Trophoblast cell (in vitro differentiated cells and primary cell): ENCODE data around the gene PDCL2. TPM values are rescaled to one million over a fixed set of nuclear protein-coding genes. Genes with fewer than 3 reads are reported as not detected.

ENCODE experiments used
- DNase-seq, 2 donors: peaks; one replicate each; pipeline ENCODE4 v3.0.0-alpha.2; 2016
- H2AFZ ChIP-seq: 2 replicates; pipeline ENCODE4 v1.6.1; 2013; ENCODE audit warnings: low read length, moderate library complexity, mild to moderate bottlenecking; ENCODE audit not compliant: insufficient read depth, poor library complexity
- H2AK5ac ChIP-seq: 2 replicates; pipeline ENCODE4 v1.6.1; 2013; ENCODE audit warnings: mild to moderate bottlenecking, low read length
- H2BK120ac ChIP-seq: 2 replicates; pipeline ENCODE4 v1.6.1; 2013; ENCODE audit warnings: low read length, mild to moderate bottlenecking, moderate library complexity; ENCODE audit not compliant: insufficient read depth, poor library complexity
- H2BK12ac ChIP-seq: 2 replicates; pipeline ENCODE4 v1.6.1; 2013; ENCODE audit warnings: mild to moderate bottlenecking, low read length, moderate library complexity
- H2BK5ac ChIP-seq: 2 replicates; pipeline ENCODE4 v1.6.1; 2013; ENCODE audit warnings: low read length, low read depth, moderate library complexity, mild to moderate bottlenecking; ENCODE audit not compliant: poor library complexity
- H3K14ac ChIP-seq: 2 replicates; pipeline ENCODE4 v1.6.1; 2013; ENCODE audit warnings: mild to moderate bottlenecking, low read length
- H3K18ac ChIP-seq: 2 replicates; pipeline ENCODE4 v1.6.1; 2013; ENCODE audit warnings: mild to moderate bottlenecking, low read length
- H3K23ac ChIP-seq: 2 replicates; pipeline ENCODE4 v1.6.1; 2013; ENCODE audit warnings: low read length
- H3K27ac ChIP-seq: 2 replicates; pipeline ENCODE4 v1.5.1; 2013; ENCODE audit warnings: low read depth, mild to moderate bottlenecking, inconsistent platforms, low read length, moderate library complexity
- H3K27me3 ChIP-seq: 2 replicates; pipeline ENCODE4 v1.6.1; 2013; ENCODE audit warnings: inconsistent platforms, mild to moderate bottlenecking, low read length, moderate library complexity; ENCODE audit not compliant: insufficient read depth
- H3K36me3 ChIP-seq, 2 experiments: 1 replicate in 1 of 2; 2 replicates in 1 of 2; pipeline ENCODE4 v1.6.1; 2013; ENCODE audit warnings: low read length in 2 of 2, mild to moderate bottlenecking in 2 of 2, moderate library complexity in 1 of 2; ENCODE audit not compliant: insufficient read depth in 2 of 2, control insufficient read depth in 1 of 2
- H3K4ac ChIP-seq: 2 replicates; pipeline ENCODE4 v1.6.1; 2013; ENCODE audit warnings: low read depth, mild to moderate bottlenecking, low read length, moderate library complexity
- H3K4me1 ChIP-seq, 2 experiments: 1 replicate in 1 of 2; 2 replicates in 1 of 2; pipeline ENCODE4 v1.6.1; 2013; ENCODE audit warnings: low read length in 2 of 2, mild to moderate bottlenecking in 2 of 2, moderate library complexity in 1 of 2; ENCODE audit not compliant: insufficient read depth in 2 of 2, control insufficient read depth in 1 of 2
- H3K4me2 ChIP-seq: 2 replicates; pipeline ENCODE4 v1.6.1; 2013; ENCODE audit warnings: inconsistent platforms, mild to moderate bottlenecking, low read length, moderate library complexity
- H3K4me3 ChIP-seq: 2 replicates; pipeline ENCODE4 v1.5.1; 2013; ENCODE audit warnings: mild to moderate bottlenecking, low read depth, low read length, inconsistent platforms
- H3K79me1 ChIP-seq: one replicate; pipeline ENCODE4 v1.6.1; 2013; ENCODE audit warnings: low read length
- H3K79me2 ChIP-seq: 2 replicates; pipeline ENCODE4 v1.6.1; 2013; ENCODE audit warnings: low read length, mild to moderate bottlenecking; ENCODE audit not compliant: control insufficient read depth, insufficient read depth, poor library complexity
- H3K9ac ChIP-seq: 2 replicates; pipeline ENCODE4 v1.6.1; 2013; ENCODE audit warnings: mild to moderate bottlenecking, low read length
- H3K9me3 ChIP-seq: 2 replicates; pipeline ENCODE4 v1.6.1; 2013; ENCODE audit warnings: low read depth, mild to moderate bottlenecking, control low read depth, inconsistent platforms, low read length; ENCODE audit not compliant: insufficient read depth
- H4K12ac ChIP-seq: 2 replicates; pipeline ENCODE4 v1.6.1; 2013; ENCODE audit warnings: low read depth, mild to moderate bottlenecking, low read length, moderate library complexity
- H4K8ac ChIP-seq: 2 replicates; pipeline ENCODE4 v1.6.1; 2013; ENCODE audit warnings: low read depth, mild to moderate bottlenecking, low read length, moderate library complexity
- H4K91ac ChIP-seq: one replicate; pipeline ENCODE4 v1.6.1; 2013; ENCODE audit warnings: low read depth, mild to moderate bottlenecking, low read length, moderate library complexity
- WGBS: extraction: QIAGEN DNeasy Blood & Tissue Kit; methylation state at CpG from one replicate; pipeline ENCODE4 v1.1.7; 2013; ENCODE audit warnings: missing lambda C conversion rate; ENCODE audit not compliant: insufficient read length, insufficient coverage; ENCODE audit errors: extremely low coverage; 5-methylcytosine and 5-hydroxymethylcytosine counted together
- polyA plus RNA-seq: library from polyadenylated mRNA; stranded (reverse); fragments of 200-250 nt; gene quantifications from 2 replicates; pipeline ENCODE4 v1.2.3, GENCODE V29; 2013

PDCL2 gene
- polyA plus RNA-seq, result not detected in 2 replicates

DNA sequence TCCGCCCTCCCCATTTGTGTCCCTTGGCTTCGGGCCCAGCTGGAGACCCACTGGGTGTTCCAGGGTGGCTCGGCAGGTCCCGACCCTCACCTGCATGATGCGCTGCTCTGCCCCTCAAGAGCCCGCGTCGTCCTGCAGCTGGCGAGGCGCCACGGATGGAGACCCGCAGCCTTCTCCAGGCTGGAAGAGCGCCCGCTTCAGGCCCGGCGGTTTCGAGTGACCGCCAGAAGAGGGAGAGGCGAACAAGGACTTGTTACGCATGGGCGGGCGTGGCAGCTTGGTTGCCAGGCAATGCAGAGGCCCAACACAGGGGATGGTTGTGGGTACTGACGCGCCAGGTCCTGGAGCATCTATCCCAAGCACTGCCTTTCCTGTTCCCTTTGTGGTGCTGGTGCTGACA is at the start of gene PDCL2:
TSS of gene PDCL2 (minus strand) at position 232 of the 400 bp plus-strand sequence. CDS start at position 96, 136 bp downstream.
- Histone ChIP-seq H2BK5ac (no peak within 1 kb of the TSS), H4K8ac (no peak within 1 kb of the TSS), H2AFZ (no peak within 1 kb of the TSS), H3K14ac (no peak within 1 kb of the TSS), H3K79me1 (no peaks in the 10 kb centered on the region), H3K9ac (no peak within 1 kb of the TSS), H3K36me3 (no peaks in the 10 kb centered on the region), H3K79me2 (no peaks in the 10 kb centered on the region), H3K23ac (no peak within 1 kb of the TSS), H3K4me1 (no peaks in the 10 kb centered on the region), H3K4ac (no peak within 1 kb of the TSS), H2BK12ac (no peak within 1 kb of the TSS), H3K27me3 (no peaks in the 10 kb centered on the region), H4K91ac (no peak within 1 kb of the TSS), H3K27ac (no peak within 1 kb of the TSS), H2AK5ac (no peak within 1 kb of the TSS), H2BK120ac (no peak within 1 kb of the TSS), H3K4me3 (peak within 1 kb of the TSS; percentile 16), H3K18ac (no peak within 1 kb of the TSS), H4K12ac (no peak within 1 kb of the TSS), H3K4me2 (no peak within 1 kb of the TSS), H3K9me3 (peaks cover 4% of the 10 kb centered on the region)
- DNase-seq, result no peak
- WGBS, result no CpG with 5 or more reads among the region's 24 CpGs

GRCh38 chr4:55637272-55637820 is 45.3 kb upstream of the PDCL2 start:
- Histone ChIP-seq H4K12ac (no peak overlapping the region), H3K79me1 (no peaks in the 10 kb centered on the region)
- DNase-seq, result peak in 1 of 2 donors; percentile 10

GRCh38 chr4:55636656-55636999 is 44.6 kb upstream of the PDCL2 start:
- no peak overlapping the region for H2BK12ac ChIP-seq
- H3K9me3 ChIP-seq, result no peaks in the 10 kb centered on the region
- no peak overlapping the region for H4K12ac ChIP-seq
- H2AFZ ChIP-seq, result no peak overlapping the region
- no peak overlapping the region for H3K14ac ChIP-seq
- peak overlapping the region; percentile 98 for H3K4me2 ChIP-seq
- H3K27me3 ChIP-seq, result peaks cover 27% of the 10 kb centered on the region
- H4K91ac ChIP-seq, result no peak overlapping the region
- no peak overlapping the region for H3K27ac ChIP-seq
- no peak overlapping the region for H3K9ac ChIP-seq
- peaks cover 9 to 11% of the 10 kb centered on the region in 2 experiments for H3K4me1 ChIP-seq
- H2BK5ac ChIP-seq, result no peak overlapping the region
- no peak overlapping the region for H4K8ac ChIP-seq
- no peak overlapping the region for H2AK5ac ChIP-seq
- H2BK120ac ChIP-seq, result no peak overlapping the region
- H3K23ac ChIP-seq, result no peak overlapping the region
- no peaks in the 10 kb centered on the region for H3K79me1 ChIP-seq
- no peak overlapping the region for H3K18ac ChIP-seq
- no peak for DNase-seq
- no peak overlapping the region for H3K4me3 ChIP-seq
- H3K4ac ChIP-seq, result no peak overlapping the region
- H3K79me2 ChIP-seq, result no peaks in the 10 kb centered on the region
- no CpG with 5 or more reads among the region's 7 CpGs for WGBS
- no peaks in the 10 kb centered on the region for H3K36me3 ChIP-seq

More at GRCh38 chr4:55637272-55637820, 45.3 kb upstream of the PDCL2 start:
- H2AK5ac ChIP-seq, result no peak overlapping the region
- peaks cover 9 to 11% of the 10 kb centered on the region in 2 experiments for H3K4me1 ChIP-seq
- H4K8ac ChIP-seq, result no peak overlapping the region
- H3K18ac ChIP-seq, result no peak overlapping the region
- H3K4me2 ChIP-seq, result no peak overlapping the region
- H3K4me3 ChIP-seq, result no peak overlapping the region
- WGBS, result no CpG with 5 or more reads among the region's 12 CpGs
- no peak overlapping the region for H2AFZ ChIP-seq
- H3K9ac ChIP-seq, result no peak overlapping the region
- H3K27me3 ChIP-seq, result peaks cover 27% of the 10 kb centered on the region
- H2BK120ac ChIP-seq, result no peak overlapping the region
- no peak overlapping the region for H3K23ac ChIP-seq
- H3K14ac ChIP-seq, result no peak overlapping the region
- H3K79me2 ChIP-seq, result no peaks in the 10 kb centered on the region
- H2BK5ac ChIP-seq, result no peak overlapping the region
- no peaks in the 10 kb centered on the region for H3K9me3 ChIP-seq
- H3K4ac ChIP-seq, result no peak overlapping the region
- no peak overlapping the region for H4K91ac ChIP-seq
- H3K36me3 ChIP-seq, result no peaks in the 10 kb centered on the region
- no peak overlapping the region for H2BK12ac ChIP-seq
- H3K27ac ChIP-seq, result no peak overlapping the region

DNA sequence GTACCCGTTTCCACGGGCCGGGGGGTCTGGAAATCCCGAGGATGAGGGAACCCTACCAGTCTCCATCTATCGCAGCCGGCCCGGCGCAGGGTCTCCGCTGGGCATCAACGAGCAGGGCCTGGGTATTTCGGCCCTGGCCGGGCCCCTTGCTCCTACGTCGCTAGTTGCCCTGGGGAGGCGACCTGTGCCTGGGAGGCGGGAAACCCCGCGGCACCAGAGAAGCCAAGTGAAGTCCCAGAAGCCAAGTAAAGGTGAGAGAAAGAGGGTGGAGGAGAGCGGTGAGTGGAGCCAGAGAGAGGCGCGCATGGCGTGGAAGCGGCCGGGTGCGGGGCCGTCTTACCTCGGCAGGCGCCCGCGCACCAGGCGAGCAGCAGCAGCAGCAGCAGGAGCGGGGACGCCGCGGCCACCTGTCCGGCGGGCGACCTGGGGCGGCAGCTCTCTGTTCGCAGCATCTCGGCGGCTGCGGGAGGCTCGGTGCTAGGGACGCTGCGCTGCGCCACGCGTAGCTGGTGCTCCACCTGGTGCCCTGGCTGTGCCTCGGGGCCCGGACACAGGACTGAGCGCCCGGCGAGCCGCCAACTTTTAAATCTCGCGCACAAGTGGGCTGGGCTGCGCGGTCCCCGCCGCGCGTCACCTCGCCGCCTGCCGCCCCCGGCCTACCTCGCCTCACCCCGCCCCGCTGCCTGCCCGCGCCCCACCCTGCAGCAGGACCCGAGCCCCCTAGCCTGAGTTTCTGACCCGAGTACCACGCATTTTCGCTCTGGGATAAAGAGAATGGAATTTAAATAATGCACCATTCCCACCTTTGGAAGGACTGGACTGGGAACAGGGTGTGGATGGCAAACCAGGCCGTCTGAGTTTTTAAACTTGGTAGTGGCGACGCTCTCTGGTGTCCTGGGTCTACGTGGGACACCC is 44.0 kb upstream of the PDCL2 start, which contains the start of gene NMU:
TSS of gene NMU (minus strand) at position 558 of the 915 bp plus-strand sequence. CDS start at position 452, 106 bp downstream.
- no peaks in the 10 kb centered on the region for H3K79me1 ChIP-seq

More for the DNA sequence above, 44.0 kb upstream of the PDCL2 start, which contains the start of gene NMU:
- H3K4me1 ChIP-seq, result peaks cover 9 to 11% of the 10 kb centered on the region in 2 experiments
- H3K79me2 ChIP-seq, result no peaks in the 10 kb centered on the region
- no peak within 1 kb of the TSS for H4K12ac ChIP-seq
- no peak within 1 kb of the TSS for H3K27ac ChIP-seq
- peak within 1 kb of the TSS; percentile 25 for H2AFZ ChIP-seq
- H3K4ac ChIP-seq, result no peak within 1 kb of the TSS
- H2BK5ac ChIP-seq, result no peak within 1 kb of the TSS
- no peak within 1 kb of the TSS for H3K14ac ChIP-seq
- DNase-seq, result peak; percentile 18 to 43
- H4K8ac ChIP-seq, result no peak within 1 kb of the TSS
- H3K9ac ChIP-seq, result no peak within 1 kb of the TSS
- no peak within 1 kb of the TSS for H4K91ac ChIP-seq
- no peak within 1 kb of the TSS for H2BK120ac ChIP-seq
- peak within 1 kb of the TSS; percentile 71 for H3K4me3 ChIP-seq
- H3K9me3 ChIP-seq, result no peaks in the 10 kb centered on the region
- no peak within 1 kb of the TSS for H3K18ac ChIP-seq
- H3K27me3 ChIP-seq, result peaks cover 27% of the 10 kb centered on the region
- WGBS, result no CpG with 5 or more reads among the region's 80 CpGs
- H3K23ac ChIP-seq, result no peak within 1 kb of the TSS
- H3K4me2 ChIP-seq, result peak within 1 kb of the TSS; percentile 98
- H2AK5ac ChIP-seq, result no peak within 1 kb of the TSS
- H3K36me3 ChIP-seq, result no peaks in the 10 kb centered on the region
- H2BK12ac ChIP-seq, result no peak within 1 kb of the TSS
